Left colon (tissue), 2 donors: ENCODE measurements around the gene PNPLA3. TPM values are rescaled to one million over a fixed set of nuclear protein-coding genes. Genes with fewer than 3 reads are reported as not detected.

Source experiments
- ATAC-seq: fragments of 200-7000 bp; cut with Tn5 transposase; one replicate; pipeline ENCODE4 v1.9.1; 2020; ENCODE audit warnings: mild to moderate bottlenecking, moderate library complexity
- DNase-seq, 2 donors: peaks; one replicate each; pipeline ENCODE4 v3.0.0-alpha.2; 2020
- intact Hi-C, 2 donors: fragments of 100-400 bp; cut with DNase I in 1 of 2; cut with micrococcal nuclease in 1 of 2; formaldehyde crosslinking; loops; one replicate each; pipeline versions ENCODE4 v1.11.2 to v1.14.0; 2022; cut with DNase I, micrococcal nuclease
- long read RNA-seq: library from polyadenylated mRNA; unstranded; transcript quantifications from one replicate; pipeline ENCODE4 v2.0.0, GENCODE V29; 2021
- total RNA-seq, 2 donors: library from RNA; stranded (reverse); fragmentation: NEBNext Ultra II Directional; extraction: Animal tissue kit (Norgen Biotek cat#: 25700); gene quantifications; one replicate each; pipeline ENCODE4 v1.2.1, GENCODE V29; 2021
- donor health status: DM: no; HTN: no; CAD: no.
- donor health status: DM: yes; HTN: yes; CAD: no.

The PNPLA3 gene, protein sequence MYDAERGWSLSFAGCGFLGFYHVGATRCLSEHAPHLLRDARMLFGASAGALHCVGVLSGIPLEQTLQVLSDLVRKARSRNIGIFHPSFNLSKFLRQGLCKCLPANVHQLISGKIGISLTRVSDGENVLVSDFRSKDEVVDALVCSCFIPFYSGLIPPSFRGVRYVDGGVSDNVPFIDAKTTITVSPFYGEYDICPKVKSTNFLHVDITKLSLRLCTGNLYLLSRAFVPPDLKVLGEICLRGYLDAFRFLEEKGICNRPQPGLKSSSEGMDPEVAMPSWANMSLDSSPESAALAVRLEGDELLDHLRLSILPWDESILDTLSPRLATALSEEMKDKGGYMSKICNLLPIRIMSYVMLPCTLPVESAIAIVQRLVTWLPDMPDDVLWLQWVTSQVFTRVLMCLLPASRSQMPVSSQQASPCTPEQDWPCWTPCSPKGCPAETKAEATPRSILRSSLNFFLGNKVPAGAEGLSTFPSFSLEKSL
- total RNA-seq, result 1 to 10 TPM in 1 of 2 donors, under 1 TPM in 1; 0.14 to 2.0 TPM
- long read RNA-seq, partial matches to known transcripts, result 1 of 2 reads
- long read RNA-seq, other reads (novel, unspliced or antisense), result 1 of 2 reads

DNA sequence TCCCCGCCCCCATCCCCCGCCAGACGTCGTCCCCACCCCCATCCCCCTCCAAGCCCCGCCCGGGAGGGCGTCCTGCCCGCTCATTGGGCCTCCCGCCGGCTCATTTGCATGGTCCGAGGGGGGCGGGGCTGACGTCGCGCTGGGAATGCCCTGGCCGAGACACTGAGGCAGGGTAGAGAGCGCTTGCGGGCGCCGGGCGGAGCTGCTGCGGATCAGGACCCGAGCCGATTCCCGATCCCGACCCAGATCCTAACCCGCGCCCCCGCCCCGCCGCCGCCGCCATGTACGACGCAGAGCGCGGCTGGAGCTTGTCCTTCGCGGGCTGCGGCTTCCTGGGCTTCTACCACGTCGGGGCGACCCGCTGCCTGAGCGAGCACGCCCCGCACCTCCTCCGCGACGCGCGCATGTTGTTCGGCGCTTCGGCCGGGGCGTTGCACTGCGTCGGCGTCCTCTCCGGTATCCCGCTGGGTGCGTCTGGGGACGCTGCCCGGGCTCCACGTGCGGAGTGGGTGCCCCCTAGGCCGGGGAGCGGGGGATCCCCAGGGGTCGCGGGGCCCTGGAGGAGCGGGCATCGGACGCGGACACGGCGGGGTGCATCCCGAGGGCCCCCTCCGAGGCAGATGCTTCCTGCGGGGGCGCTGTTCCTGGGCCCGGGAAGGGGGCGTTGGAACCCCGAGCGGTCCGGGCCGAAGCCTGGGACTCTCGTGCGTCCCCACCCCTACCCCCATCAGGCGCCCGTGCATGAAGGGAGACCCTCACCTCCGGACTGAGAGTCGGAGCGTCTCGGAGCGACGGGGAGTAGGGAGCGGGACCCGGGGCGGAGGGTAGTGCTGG, at the start of gene PNPLA3:
PNPLA3 (plus strand) TSS at position 175 of the 834 bp plus-strand sequence; CDS start at position 282, 107 bp downstream.
- peak; percentile 95 for ATAC-seq
- intact Hi-C loops, result no loop called here
- DNase-seq, result peak; percentile 90 to 92

DNA sequence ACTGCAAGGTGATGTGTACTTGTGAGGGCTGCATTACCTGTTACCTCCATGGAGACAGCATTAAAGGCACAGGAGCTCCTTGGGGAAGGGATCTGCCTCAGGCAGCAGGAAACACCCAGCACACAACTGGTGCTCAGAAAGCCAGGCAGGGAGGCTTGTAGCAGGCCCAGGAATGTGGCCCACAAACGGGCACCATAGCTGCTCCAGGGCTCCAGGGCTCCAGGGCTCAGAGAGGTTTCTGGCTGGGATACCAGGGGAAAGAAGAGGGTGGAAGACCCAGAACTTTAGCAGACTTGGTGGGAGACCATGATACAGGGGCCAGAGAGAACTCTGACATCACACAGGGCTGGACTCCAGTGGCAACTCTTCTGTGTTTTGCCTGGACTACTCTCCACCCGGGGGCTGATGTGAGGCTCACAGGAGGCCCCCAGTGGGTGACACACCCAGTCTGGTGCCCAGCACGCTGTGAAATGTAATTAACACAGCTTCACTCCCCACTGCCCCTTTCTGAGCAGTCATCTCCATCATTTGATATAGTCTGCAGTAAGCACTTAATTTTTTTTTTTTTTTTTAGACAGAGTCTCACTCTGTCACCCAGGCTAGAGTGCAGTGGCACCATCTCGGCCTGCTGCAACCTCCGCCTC, 46.6 kb upstream of the PNPLA3 start:
- no peak for DNase-seq
- ATAC-seq, result no peak
- intact Hi-C loops, result no loop called here

DNA sequence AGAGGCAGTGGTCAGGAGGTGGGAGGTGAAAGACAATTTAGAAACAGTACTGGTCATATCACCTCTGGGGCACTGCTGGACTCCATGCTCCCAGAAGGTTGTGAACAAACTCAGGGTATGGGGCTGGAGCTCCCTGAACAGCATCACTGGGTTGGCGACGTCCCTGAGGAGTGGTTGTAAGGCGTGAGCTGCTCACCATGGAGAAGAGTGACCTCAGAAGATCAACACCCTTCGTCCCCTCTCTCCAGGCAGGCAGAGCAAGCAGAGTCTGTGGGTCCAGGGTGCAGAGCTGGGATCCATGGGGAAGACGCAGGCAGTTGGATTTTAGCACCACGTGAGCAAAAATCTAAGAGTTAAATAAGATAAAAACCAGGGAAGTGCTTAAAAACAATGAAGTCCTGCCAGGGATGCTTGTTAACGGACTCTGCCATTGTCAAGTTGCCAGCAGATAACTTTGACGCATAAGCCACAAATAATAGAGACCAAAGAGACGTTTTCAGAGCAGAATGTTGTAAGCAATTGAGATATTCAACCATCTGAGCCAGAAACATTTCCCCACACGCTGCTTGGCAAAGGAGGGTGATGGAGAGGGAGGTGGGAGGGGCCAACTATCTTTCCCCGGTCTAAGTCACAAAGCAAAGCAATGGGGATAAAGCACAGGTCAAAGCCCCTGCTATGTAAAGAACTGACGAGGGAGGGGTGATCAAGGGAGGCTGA, 45.4 kb upstream of the PNPLA3 start:
- intact Hi-C loops, result no loop called here
- DNase-seq (no peak), ATAC-seq (no peak)

DNA sequence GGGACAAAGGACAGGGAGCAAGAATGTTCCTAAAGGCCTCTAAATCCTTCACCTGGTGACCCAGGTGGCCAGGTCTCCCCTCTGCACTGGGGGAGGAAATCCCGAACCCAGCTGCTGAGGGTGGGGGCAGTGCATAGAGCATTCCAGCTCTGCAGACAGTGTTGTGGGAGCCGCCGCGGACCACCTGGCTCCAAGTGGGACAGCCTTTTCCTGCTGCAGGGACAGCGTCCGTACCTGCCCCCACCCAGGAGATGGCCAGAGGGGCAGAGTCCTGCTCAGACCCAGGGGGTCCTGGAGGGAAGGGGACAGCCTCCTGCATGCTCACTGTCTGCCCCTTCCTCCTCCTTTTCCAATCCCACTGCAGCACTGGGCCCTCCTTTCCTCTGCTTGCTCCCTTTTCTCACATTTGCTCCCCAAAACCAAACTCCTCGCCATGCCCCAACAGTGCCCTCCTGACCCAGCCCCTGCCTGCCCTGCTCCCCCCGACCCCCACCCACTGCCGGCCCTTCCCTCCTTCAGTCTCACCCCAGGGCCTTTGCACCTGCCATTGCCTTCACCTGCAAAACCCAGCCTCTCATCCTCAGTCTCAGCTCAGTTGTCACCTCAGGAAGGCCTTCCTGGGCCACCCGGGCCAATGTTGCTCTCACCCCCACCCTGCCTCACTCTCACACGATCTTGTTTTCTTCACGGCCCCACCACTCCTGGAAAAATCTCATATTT, 44.6 kb upstream of the PNPLA3 start:
- DNase-seq (no peak), ATAC-seq (no peak)
- intact Hi-C loops, result no loop called here

DNA sequence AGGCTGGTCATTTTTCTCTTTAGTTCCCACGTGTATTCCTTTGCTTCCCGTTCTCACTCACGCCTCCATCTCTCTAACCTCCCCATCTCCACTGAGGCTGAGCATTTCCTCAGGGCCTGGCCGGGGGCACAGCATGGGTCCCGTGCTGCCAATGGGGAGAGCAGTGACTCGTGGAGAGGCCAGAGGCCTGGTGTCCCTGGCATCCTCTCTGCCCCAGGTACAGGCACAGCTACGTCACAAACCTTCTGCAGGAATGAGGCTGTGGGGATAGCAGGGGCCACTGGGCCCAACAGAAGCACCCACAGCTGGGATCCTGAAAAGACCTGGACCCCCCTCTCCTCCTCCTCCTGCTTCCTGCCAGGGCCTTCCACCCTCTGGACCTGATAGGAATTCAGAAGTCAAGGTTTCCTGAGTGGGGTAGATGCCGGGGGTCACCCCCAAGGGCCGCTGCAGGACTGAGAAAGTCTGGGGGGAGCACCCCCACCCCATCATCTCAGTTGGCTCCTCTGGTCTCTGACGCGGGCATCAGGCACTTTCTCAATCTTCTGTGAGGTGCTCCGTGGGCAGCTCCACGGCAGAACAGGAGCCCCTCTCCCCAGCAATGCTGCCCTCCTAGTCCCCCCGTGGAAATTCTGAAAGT, 43.6 kb upstream of the PNPLA3 start:
- ATAC-seq (no peak), DNase-seq (no peak)
- intact Hi-C loops, result no loop called here

DNA sequence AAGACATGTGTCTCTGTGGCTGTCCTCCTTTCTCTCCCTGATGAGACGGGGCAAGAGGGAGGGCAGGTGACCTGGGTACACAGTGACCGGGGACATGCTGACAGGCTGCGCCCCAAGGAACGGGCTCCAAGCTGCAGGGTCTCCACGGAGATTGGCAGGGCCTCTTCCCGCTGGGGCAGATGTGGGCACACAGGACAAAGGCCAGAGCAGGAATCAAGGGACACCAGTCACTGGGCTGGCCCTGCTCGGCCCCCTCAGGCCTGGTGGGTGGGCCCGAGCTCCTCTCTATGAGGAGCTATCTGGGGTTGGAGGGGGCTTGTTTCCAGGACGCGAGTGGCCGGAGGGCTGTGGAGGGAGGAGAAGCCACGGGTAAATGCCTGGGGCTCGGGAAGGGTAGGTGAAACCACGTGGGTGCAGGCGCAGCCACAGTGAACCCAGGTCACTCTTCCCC, 43.0 kb upstream of the PNPLA3 start:
- intact Hi-C loops, result no loop called here
- DNase-seq (no peak), ATAC-seq (no peak)

DNA sequence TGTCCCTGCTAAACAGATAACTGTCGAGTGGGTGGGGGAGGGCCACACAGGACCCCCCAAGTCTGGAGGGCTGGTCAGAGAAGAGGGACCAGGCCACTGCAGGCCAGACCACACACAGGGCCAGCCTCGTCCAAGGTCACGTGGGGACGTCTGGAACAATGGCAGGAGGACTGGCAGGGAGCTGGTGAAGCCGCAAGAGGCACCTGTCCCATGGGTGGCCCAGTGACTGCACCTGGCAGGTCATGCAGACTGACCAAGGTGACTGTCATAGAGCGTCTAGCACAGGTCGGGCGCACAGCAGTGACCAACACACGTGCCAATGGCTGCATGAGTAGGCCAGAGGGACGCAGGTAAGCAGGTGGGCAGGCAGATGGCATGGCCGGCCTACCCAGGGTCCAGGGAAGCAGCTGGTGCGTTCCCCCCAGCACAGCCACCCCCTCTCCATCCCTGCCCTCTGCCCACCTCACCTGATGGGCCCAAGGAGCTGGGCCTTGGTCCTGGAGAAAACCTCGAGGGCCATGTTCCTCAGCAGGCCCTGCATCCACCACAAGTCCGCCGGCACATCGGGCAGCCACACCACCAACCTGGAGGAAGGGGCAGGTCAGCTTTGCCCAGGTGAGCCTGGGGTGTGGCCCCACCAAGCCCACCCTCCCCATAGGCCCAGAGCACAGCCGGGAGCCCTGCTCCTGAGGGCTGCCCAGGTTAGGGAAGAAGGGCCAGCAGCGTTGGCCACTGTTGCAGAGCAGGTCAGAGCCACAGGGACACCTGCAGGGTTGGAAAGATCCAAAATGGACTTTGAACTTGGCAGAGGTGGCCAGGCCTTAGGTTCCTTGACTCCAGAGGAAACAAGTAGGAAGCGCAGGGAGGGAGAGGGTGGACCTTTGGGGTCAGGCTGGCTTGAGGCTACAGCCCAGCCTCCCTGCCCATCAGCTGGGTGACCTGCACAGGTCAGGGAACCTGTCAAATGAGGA, 42.2 kb upstream of the PNPLA3 start:
- ATAC-seq, result no peak
- DNase-seq, result no peak
- intact Hi-C loops, result no loop called here

DNA sequence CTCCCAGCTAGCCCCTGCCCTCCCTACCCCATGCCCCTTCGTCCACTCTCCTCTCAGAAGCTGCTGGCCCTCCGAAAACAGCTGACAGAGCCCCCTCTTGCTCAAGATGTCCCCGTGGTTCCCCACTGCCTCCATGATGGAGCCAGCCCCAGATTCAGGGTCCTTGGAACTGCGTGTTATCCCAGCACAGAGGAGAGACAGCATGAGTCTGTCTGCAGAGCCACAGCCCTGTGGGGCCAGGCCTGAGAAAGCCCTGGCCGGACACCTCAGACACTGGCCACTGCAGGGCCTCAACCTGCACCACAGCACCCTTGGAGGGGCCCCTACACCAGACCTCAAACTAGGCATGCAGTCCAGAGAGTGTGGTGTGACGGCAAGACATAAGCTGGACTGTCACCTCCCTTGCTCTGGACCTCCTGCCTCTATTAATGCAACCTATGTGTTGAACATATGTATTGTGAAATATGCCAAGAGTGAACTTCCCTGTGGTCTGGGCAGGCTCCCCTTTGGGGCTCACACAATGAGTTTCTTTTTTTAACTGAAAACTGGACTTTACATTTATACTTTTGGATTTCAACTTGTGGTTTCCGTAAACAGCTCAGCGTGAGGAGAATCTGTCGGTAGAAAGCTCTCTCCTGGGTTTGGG, 41.4 kb upstream of the PNPLA3 start:
- DNase-seq (no peak), ATAC-seq (no peak)
- intact Hi-C loops, result no loop called here

DNA sequence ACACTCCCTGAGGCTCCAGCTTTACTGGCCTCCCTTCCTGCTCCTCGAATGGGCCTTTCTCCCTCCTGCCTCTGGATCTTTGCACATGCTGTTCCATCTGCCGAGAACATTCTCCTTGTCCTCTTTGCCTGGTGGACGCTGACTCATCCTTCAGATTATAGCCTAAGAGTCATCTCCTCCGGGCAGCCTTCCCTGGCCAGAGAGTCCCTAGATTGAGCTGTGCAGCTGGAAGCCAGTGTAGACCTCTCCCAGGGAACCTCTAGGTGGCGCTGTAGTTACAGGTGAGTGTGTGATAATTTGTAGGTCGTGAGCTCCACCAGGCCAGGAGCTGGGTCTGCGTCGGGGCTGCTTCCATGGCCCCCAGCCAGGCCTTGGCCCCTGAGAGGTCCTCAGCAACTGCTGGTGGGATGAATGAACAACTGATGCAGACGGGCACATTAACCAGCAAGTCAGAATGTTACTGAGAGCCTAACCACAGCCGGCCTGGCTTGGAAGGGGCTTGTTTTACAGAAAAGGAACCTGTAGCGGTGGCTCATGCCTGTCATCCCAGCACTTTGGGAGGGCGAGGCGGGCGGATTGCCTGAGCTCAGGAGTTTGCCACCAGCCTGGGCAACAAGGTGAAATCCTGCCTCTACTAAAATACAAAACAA, 40.5 kb upstream of the PNPLA3 start:
- intact Hi-C loops, result no loop called here
- DNase-seq (peak in 1 of 2 donors; percentile 37), ATAC-seq (peak; percentile 66)

DNA sequence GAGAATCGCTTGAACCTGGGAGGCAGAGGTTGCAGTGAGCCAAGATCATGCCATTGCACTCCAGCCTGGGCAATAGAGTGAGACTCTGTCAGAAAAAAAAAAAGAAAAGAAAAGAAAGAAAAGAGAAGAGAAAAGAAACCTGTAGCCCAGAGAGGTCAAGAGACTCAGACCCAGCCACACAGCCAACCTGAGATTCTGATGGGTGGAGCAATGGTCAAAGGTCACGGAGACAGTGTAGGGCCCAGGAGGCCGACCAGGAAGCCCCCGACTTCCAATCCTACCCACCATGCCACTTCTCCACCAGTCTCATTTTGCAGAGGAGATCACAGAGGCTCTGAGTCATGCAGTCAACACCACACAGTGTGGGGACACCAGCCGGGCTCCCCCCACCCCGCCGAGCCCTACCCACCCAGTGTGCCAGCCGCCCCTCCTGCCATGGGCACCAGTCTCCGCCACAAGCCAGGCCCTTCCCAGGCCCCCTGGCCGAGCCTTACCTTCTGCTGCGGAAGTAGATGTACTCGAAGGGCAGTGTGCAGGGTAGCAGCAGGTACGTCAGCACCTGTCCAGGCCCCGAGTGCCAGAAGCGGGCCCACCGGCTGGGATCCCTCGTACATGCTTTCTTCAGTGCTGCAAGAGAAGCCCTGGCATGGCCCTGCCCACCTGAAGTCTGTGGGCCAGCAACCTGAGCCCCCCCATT, 39.7 kb upstream of the PNPLA3 start:
- intact Hi-C loops, result no loop called here
- ATAC-seq (no peak), DNase-seq (no peak)

DNA sequence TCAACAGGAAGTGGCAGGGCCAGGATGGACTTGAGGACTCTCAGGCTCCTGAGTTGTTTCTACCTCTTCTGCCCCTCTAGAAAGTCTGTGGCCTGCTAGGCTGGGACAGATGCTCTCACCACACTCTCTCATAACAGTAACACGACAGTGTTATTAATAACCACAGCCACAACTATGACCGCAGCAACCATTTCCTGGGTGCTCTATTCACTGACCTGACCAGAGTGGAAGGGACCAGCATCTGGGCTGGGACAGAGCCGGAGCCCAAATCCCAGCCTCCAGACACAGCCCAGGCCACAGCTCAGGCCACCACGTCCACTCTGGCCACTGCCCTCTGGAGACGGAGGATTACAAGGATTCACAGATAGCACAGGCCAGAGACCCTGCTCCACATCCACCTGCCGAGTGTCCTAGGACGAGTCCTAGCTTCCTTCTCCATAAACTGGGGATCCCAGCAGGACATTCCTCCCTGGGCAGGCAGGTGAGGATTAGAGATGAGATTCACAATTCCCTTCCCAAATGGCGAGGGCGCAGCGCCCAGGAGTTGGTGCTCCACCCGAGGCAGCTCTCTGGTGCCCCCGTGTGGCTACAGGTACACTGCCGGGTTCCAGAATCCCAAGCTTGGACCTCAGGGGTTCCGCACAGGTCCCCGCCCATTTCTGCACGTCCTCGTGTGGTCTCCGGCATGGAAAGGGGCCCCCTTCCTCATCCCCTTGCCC, 38.8 kb upstream of the PNPLA3 start:
- DNase-seq (peak in 1 of 2 donors; percentile 74), ATAC-seq (peak; percentile 54)
- intact Hi-C loops, result no loop called here

DNA sequence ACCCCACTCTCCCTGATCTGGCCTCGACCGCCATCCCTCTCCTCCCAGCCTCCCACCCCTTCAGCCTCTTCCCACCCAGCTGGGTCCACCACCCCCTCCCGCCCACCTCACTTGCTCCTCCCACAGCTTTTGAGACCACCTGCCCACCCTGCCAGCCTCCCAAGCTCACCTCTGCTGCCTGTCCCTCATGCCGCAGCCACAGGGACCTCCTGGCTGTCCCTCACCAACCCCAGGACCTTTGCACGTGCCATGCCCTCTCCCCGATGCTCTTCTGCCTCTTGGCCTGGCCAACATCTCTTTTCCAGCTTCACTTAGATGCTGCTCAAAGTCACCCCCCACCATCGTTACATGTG, 38.3 kb upstream of the PNPLA3 start:
- ATAC-seq (no peak), DNase-seq (no peak)
- intact Hi-C loops, result no loop called here

DNA sequence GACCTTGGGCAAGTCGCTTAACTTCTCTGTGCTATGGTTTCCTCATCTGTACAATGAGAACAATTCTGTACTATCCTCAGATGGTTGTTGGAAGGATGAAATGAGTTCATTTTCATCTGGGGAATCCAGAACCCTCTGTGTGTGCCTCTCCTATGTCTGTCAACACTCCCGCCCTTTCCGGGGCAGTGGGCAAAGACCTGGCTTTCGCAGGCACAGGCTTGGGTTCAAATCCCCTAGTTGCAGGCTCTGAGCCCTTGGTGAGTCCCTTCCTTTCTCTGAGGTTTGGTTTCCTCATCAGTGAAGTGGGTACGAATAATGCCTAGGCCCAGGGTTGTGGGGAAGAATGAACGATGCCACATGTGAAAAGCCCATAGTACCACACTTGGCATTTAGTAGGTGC, 37.8 kb upstream of the PNPLA3 start:
- ATAC-seq, result no peak
- intact Hi-C loops, result no loop called here
- no peak for DNase-seq

DNA sequence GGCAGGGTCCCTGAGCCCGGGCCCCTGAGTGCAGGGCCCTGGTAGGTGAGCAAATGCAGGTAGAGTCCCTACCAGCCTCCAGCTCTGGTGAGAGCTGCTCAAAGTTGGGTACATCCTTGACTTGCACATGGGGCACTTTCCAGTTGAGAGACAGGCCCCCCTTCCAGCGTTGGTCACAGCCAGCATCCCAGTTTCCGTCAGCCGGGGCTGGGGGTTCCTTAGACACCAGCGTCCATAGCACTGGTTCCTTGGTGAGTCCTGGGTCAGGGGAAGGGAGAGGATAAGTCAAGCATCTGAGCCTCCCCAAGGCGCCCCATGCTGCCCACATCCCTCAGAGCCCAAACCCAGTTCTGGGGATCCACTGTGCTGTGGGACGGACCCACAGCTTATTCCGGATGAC, 37.4 kb upstream of the PNPLA3 start:
- no peak for ATAC-seq
- intact Hi-C loops, result no loop called here
- no peak for DNase-seq
